Left lung (tissue), 10 donors: ENCODE data around the gene ZEB2. TPM values are rescaled to one million over a fixed set of nuclear protein-coding genes. Genes with fewer than 3 reads are reported as not detected.

Source experiments
- ATAC-seq: fragments of 200-7000 bp; cut with Tn5 transposase; one replicate; pipeline ENCODE4 v1.9.1; 2020; ENCODE audit warnings: moderate library complexity
- DNase-seq, 4 donors: peaks; one replicate each; pipeline ENCODE4 v3.0.0-alpha.2; 2013 to 2020
- H3K27ac ChIP-seq, 2 donors: fragments of 200-600 bp; sonication (generic) in 1 of 2; one replicate each; pipeline versions ENCODE4 v1.5.0 to v1.8.0; 2020 to 2021
- H3K27me3 ChIP-seq, 2 donors: fragments of 200-600 bp; sonication (generic) in 1 of 2; one replicate each; pipeline versions ENCODE4 v1.5.0 to v1.8.0; 2020 to 2021
- H3K36me3 ChIP-seq, 2 donors: fragments of 200-600 bp; sonication (generic) in 1 of 2; one replicate each; pipeline versions ENCODE4 v1.5.0 to v1.8.0; 2020 to 2021
- H3K4me1 ChIP-seq, 2 donors: fragments of 200-600 bp; one replicate each; pipeline ENCODE4 v1.8.0; 2021
- H3K4me3 ChIP-seq, 2 donors: fragments of 200-600 bp; sonication (generic) in 1 of 2; one replicate each; pipeline versions ENCODE4 v1.5.0 to v1.8.0; 2020 to 2021; ENCODE audit warnings: mild to moderate bottlenecking in 1 of 2
- H3K9me3 ChIP-seq, 2 donors: fragments of 200-600 bp; sonication (generic) in 1 of 2; one replicate each; pipeline versions ENCODE4 v1.5.0 to v1.8.0; 2020 to 2021
- intact Hi-C, 2 donors: fragments of 100-400 bp; cut with DNase I; formaldehyde crosslinking; loops; one replicate each; pipeline versions ENCODE4 v1.11.2 to v1.14.2; 2022
- polyA plus RNA-seq, 6 donors: library from polyadenylated mRNA; unstranded; fragments of 120-200 nt; gene quantifications; one replicate each; pipeline ENCODE4 v1.2.1, GENCODE V29; 2013; ENCODE audit not compliant: insufficient read length in 6 of 6
- total RNA-seq, 2 donors: library from RNA; stranded (reverse); fragmentation: NEBNext Ultra II Directional; extraction: Animal tissue kit (Norgen Biotek cat#: 25700); gene quantifications; one replicate each; pipeline ENCODE4 v1.2.1, GENCODE V29; 2021
- TF ChIP-seq, protein P1 (sequence below), 2 donors: fragments of 200-600 bp; sonication (generic) in 1 of 2; IDR thresholded peaks; one replicate each; pipeline versions ENCODE4 v1.5.0 to v1.8.0; 2021; ENCODE audit warnings: antibody characterized with exemption in 2 of 2
- donor health status: DM: no; HTN: yes; CAD: no.
- donor health status: DM: no; HTN: no; CAD: no.

Gene ZEB2
- total and polyA plus RNA-seq, 8 donors = 141 to 292 (median 271) TPM

GRCh38 chr2:144447535-144447934, 72.4 kb downstream of the ZEB2 start:
- DNase-seq = no peak
- Histone ChIP-seq H3K36me3 (peaks cover 0 to 10% of the 10 kb centered on the region in 2 donors), H3K27ac (no peak overlapping the region), H3K4me1 (peaks cover 0 to 92% of the 10 kb centered on the region in 2 donors), H3K27me3 (no peaks in the 10 kb centered on the region), H3K4me3 (no peak overlapping the region), H3K9me3 (no peaks in the 10 kb centered on the region)
- intact Hi-C loops = no loop called here
- ATAC-seq = no peak
- TF ChIP-seq, protein P1, sequence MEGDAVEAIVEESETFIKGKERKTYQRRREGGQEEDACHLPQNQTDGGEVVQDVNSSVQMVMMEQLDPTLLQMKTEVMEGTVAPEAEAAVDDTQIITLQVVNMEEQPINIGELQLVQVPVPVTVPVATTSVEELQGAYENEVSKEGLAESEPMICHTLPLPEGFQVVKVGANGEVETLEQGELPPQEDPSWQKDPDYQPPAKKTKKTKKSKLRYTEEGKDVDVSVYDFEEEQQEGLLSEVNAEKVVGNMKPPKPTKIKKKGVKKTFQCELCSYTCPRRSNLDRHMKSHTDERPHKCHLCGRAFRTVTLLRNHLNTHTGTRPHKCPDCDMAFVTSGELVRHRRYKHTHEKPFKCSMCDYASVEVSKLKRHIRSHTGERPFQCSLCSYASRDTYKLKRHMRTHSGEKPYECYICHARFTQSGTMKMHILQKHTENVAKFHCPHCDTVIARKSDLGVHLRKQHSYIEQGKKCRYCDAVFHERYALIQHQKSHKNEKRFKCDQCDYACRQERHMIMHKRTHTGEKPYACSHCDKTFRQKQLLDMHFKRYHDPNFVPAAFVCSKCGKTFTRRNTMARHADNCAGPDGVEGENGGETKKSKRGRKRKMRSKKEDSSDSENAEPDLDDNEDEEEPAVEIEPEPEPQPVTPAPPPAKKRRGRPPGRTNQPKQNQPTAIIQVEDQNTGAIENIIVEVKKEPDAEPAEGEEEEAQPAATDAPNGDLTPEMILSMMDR (IDR thresholded peaks at IDR 0.05) = no peak

GRCh38 chr2:144446136-144446535, 73.8 kb downstream of the ZEB2 start:
- no peak overlapping the region for H3K27ac ChIP-seq
- H3K27me3 ChIP-seq = no peaks in the 10 kb centered on the region
- H3K4me1 ChIP-seq = peaks cover 0 to 92% of the 10 kb centered on the region in 2 donors
- ATAC-seq (no peak), DNase-seq (no peak)
- intact Hi-C loops = no loop called here
- TF ChIP-seq, protein P1 (IDR thresholded peaks at IDR 0.05) = no peak
- no peak overlapping the region for H3K4me3 ChIP-seq
- H3K9me3 ChIP-seq = no peaks in the 10 kb centered on the region
- peaks cover 0 to 10% of the 10 kb centered on the region in 2 donors for H3K36me3 ChIP-seq

DNA sequence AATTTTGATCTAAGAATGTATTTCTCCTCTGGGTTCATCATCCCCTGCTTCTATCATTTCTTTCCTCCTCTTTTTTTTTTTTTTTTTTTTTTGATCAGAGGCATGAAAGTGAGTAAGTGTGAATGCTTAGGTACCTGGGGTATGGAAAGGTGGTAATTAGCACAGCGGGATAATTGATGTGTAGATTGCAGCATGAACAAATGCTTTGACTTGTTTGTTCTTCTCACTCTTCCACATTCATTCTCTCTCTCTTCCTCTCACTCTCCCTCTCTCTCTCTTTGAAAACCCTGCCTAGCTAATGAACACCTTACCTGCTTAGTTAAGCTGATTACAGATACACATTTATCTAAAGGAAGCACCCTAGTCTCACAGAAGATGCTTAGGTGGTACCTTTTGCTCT, 74.7 kb downstream of the ZEB2 start:
- Histone ChIP-seq H3K9me3 (no peaks in the 10 kb centered on the region), H3K4me1 (peaks cover 0 to 90% of the 10 kb centered on the region in 2 donors), H3K4me3 (no peak overlapping the region), H3K27me3 (no peaks in the 10 kb centered on the region), H3K27ac (no peak overlapping the region), H3K36me3 (peaks cover 0 to 7% of the 10 kb centered on the region in 2 donors)
- DNase-seq (no peak), ATAC-seq (no peak)
- TF ChIP-seq, protein P1 (IDR thresholded peaks at IDR 0.05) = no peak
- intact Hi-C loops = no loop called here

DNA sequence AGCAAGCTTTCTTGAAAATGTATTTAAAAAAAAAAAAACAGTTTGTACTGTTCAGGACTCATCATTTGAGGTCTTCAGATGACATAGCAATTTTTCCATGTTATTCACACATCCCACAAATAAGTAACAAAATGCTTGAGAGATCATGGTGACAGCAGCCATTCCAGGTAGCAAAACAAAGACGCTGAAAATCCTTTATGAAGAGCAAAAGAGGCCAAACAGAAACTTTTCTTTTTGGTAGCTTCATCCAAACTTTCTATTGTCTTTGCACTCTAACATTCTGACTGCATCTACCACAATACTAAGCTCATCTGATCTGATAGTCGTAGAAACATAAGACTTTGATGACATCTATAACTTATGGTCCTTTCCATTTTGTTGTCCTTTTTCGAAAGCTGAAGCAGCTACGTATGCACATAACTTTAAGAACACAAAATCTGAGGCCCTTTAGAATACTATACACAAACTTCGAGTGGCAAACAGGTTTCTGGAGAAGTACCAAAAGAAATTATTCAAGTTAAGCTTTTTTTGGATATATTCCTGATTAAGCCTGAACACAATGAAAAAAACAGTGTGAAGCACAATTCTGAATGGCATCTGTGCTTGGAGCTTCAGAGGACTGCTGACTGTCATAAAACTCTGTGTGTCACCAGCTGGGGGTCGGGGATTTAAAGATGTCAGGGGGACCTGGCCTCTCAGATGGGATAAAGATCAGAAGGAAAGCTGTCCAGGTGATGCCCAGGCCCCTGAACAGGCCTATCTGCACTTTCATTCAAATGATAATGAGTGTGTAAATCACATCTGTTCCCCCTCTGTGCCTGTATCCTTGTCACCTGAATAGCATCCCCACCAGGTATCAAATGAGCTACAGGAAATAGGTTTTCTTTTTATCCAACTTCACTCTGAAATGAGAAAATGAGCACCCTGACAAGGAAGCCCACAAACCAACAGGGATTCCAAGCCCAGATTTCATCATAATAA, 75.8 kb downstream of the ZEB2 start:
- H3K27ac ChIP-seq = peak overlapping the region; percentile 14 to 16
- intact Hi-C loops = no loop called here
- peaks cover 0 to 4% of the 10 kb centered on the region in 2 donors for H3K36me3 ChIP-seq
- TF ChIP-seq, protein P1 (IDR thresholded peaks at IDR 0.05) = no peak
- no peak for DNase-seq
- no peaks in the 10 kb centered on the region for H3K9me3 ChIP-seq
- H3K4me1 ChIP-seq = peaks cover 0 to 90% of the 10 kb centered on the region in 2 donors
- no peak for ATAC-seq
- no peaks in the 10 kb centered on the region for H3K27me3 ChIP-seq
- H3K4me3 ChIP-seq = no peak overlapping the region

DNA sequence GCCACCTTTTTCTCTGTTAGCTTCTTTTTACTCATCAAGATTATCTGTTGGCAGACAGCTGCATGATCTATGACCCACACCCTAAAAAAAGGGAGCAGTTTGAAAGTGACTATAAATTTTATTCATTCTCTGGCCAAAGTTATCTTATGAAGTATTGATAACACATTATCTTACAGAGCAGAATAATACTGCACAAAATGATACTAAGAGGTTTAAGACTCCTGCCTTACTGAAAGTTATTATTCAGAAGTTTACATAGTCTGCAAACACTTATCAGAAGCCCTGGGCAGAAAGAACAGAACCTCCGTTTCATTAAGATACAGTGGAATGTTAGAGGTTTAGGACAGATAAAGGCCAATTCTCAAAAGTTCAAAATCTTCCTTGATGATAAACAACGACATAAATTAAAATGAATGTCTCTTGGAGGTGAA, 78.2 kb downstream of the ZEB2 start:
- TF ChIP-seq, protein P1 (IDR thresholded peaks at IDR 0.05) = no peak
- Histone ChIP-seq H3K27me3 (no peaks in the 10 kb centered on the region), H3K4me1 (peaks cover 0 to 97% of the 10 kb centered on the region in 2 donors), H3K27ac (peak overlapping the region; percentile 14 to 64), H3K9me3 (no peaks in the 10 kb centered on the region), H3K36me3 (peaks cover 0 to 2% of the 10 kb centered on the region in 2 donors), H3K4me3 (no peak overlapping the region)
- no peak for DNase-seq
- no peak for ATAC-seq
- intact Hi-C loops = no loop called here
